GM18873 (cell line): Measurements from ENCODE around the gene FRYL.
"Not testable (repeated sequence)": the region's sequence is repeated elsewhere in the genome, so short reads cannot be mapped to it uniquely, and the experiment has no call there.

Experiments used
- ATAC-seq: cut with Tn5 transposase; IDR thresholded peaks from one replicate; pipeline ENCODE4 v1.9.1; 2021; ENCODE audit warnings: mild to moderate bottlenecking, moderate library complexity, moderate number of reproducible peaks; ENCODE audit not compliant: unreplicated experiment, low FRiP score

Gene FRYL

DNA sequence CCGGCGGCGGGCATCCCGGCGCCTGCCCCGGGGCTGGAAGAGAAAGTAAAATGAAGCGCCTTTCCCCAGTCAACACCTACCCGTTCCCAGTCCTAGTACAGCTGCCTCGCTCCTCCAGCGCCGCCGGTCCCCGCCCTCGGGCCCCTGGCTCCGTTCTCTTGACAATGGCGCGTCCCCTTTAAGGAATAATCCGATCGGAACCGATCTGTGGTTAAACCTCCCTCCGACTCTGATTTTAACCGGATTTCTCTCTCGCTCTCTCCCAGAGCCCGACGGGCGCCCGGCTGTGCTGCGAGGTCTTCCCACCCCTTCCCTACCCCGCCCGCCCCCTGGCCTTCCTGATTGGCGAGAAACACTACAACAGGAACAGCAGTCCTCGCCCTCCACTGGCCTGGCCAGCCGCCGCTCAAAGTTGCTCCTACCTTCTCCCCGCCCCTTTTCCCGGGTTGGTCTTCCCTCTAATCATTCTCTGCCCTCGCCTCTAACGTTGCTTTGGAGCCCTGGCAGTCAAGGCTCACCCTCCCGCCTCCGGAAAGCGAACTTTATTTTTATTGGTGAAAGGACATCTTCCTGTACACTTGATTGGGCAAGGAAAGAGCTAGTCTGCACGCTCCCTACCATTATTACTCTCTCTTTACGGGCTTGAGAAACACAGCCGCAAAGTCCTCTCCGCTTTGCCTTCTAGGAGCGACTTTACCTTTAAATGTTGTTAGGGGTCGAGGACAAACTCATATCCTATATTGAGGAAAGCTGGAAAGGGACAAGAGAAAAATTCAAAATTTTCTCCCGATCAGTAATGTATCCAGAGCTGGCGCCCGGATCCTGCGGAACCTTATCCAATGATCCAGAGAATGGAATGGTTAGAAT lies at the start of gene FRYL:
Gene FRYL, minus strand, starts transcription at position 282 of the 867 bp plus-strand sequence. CDS start 145,869 bp downstream, outside the sequence.
- peak; percentile 89 for ATAC-seq

DNA sequence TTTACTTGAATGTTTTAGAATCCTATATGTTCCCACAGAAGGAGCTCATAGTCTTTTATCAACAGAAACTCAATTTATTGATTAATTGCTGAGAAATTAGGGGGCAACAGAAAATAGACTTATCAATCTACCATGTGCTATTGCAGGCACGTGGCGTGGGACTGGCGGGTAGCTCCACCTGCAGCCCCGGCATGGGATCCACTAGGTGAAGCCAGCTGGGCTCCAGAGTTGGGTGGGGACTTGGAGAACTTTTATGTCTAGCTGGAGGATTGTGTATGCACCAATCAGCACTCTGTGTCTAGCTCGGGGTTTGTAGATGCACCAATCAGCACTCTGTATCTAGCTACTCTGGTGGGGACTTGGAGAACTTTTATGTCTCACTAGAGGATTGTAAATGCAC lies 47.5 kb upstream of the FRYL start:
- ATAC-seq: no peak

DNA sequence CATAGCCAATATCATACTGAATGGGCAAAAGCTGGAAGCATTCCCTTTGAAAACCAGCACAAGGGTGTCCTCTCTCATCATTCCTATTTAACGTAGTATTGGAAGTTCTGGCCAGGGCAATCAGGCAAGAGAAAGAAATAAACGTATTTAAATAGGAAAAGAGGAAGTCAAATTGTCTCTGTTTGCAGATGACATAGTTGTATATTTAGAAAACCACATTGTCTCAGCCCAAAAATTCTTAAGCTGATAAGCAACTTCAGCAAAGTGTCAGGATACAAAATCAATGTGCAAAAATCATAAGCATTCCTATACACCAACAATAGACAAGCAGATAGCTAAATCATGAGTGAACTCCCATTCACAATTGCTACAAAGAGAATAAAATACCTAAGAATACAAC lies 41.4 kb upstream of the FRYL start:
- ATAC-seq: not testable (repeated sequence)

DNA sequence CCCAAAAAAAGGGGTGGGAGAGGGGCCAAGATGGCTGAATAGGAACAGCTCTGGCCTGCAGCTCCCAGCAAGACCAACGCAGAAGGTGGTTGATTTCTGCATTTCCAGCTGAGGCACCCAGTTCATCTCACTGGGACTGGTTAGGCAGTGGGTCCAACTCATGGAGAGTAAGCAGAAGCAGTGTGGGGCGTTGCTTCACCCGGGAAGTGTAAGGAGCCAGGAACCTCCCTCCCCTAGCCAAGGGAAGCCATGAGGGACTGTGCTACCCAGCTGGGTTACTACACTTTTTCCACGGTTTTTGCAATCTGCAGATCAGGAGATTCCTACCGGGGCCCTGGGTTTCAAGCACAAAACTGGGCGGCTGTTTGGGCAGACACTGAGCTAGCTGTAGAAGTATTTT lies 36.9 kb upstream of the FRYL start:
- no peak for ATAC-seq

DNA sequence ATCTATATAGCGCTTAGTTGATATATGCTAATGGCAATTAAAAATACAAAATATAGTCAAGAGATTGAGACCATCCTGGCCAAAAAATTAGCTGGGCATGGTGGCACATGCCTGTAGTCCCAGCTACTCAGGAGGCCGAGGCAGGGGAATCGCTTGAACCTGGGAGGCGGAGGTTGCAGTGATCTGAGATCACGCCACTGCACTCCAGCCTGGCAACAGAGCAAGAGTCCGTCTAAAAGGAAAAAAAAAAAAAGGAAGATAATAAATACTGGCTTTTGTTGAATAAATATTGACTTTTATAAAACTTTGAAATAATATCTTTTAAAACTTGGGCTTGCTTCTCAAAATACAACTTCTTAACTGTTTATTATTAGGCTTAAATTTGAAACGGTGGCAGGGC lies 36.2 kb upstream of the FRYL start:
- ATAC-seq: not testable (repeated sequence)

DNA sequence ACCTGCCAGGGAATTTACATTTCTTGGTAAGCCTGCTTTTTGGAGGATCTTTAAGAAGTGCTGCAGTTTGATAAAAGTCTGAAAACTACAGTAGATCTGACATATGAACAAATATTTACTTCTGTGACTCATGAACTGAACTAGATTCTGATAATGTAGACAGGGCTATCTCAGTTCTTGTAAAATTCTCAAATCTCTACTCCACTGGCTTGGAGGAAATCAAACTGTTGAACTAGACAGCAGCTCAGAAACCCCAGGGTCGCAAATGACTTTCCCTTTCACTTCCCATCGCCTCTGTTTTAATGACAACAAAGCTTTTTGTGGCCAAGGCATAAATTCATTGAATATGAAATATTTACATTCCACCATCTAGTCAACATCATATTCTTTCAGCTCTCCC lies 35.4 kb upstream of the FRYL start:
- ATAC-seq: no peak

DNA sequence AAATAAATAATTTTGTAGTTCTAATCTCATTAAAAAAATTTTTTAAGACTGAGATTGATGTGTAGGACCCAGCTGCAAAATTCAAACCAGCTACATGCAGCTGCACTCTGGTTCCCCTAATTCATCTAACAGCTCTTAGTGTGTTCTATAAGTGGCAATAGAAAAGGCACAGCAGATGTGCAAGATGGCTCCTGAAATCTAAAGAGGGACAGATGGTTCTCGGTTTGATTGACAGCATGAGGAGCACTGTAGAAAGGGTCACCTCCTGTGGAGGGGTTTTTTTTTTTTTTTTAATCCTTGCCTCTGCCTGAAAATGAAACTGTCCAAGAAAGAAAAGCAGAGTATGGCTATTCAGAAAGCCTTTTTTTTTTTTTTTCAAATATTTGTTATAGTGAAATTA lies 33.9 kb upstream of the FRYL start:
- no peak for ATAC-seq

DNA sequence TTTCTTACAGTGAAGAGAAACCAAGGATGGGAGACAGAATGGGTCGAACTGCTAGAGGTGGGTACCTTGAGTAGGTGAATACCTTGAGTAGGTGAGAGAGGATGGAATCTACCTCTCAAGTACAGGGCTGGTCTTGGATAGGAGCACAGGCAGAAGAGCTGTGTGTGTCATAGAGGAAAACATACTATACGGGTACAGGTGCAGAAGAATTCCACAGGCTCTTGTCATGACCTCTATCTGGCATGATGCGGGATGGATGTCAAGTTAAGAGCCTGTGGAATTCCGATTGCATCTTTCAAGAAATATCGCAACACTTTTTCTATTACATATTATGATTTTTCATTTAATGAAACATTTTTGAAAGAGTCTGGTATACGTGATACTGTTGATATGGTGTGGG lies 32.8 kb upstream of the FRYL start:
- no peak for ATAC-seq

DNA sequence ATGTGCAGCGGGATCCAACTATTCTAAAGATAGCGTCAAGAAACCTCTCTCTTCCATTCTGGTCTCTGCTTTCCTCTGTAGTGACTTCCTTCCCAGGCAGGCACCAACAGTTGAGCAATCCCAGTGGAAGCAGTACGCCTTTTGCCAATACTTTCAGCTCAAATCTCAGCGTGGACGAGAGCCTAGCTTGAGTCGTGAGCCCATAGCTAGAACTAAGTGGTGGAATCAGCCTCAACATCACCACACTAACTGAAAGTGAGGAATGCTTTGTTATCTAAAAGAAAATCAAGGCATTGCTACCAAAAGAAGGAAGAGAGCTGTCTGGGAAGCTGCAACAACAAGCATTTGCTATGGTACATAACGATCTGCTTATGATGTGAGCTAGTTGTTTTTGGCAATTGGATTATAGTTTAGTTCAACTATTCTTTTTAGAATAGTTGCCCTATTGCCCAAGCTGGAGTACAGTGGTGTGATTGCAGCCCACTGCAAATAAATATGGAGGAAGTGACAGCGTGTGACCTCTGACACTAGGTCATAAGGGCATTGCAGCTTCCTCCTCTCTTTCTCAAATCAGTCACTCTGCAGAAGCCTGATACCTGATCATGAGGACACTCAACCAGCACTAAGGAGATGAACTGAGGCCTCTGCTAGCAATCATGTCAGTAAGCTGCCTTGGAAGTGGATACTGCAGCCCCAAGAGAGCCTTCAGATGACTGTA lies 24.7 kb upstream of the FRYL start:
- no peak for ATAC-seq

DNA sequence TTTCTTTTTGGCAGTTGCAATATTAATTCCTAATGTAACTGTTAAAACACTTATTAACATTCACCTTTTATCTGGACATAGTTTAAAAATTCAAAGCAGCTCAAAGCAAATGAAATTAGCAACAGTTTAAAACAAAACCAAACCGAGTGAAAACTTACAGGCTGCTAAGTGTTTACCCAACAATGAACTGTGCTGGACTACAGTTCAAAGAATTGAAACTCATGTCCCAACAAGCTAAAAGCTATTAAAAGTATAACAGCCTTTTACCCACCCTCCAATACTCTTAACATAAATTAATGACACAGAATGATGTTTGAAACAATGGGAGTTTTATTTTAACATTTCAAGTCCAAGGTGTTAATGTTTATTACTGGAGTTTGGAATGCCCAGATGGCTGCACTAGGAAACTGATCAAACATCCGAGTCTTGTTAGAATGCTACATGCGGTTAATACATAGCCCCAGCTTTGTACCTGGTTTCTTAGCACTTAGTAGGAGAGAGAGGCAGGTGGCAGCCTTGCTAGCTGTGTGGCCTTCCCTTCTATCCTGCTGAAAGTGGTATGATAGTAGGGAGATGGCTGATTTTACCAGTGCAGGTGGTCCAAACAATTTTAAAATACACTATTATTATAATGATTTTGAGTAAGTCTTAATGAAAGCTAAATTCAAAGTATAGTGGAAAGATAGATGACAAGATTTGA lies 21.1 kb upstream of the FRYL start:
- no peak for ATAC-seq

DNA sequence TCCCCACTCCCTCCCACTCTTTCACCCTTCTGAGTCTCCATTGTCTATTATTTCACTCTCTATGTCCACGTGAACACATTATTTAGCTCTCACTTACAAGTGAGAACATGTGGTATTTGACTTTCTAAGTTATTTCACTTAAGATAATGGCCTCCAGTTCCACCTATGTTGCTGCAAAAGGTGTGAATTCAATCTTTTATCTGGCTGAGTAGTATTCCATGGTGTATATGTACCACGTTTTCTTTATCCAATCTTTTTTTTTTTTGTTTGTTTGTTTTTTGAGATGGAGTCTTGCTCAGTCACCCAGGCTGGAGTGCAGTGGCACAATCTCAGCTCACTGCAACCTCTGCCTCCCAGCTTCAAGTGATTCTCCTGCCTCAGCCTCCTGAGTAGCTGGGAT lies 20.1 kb upstream of the FRYL start:
- not testable (repeated sequence) for ATAC-seq

DNA sequence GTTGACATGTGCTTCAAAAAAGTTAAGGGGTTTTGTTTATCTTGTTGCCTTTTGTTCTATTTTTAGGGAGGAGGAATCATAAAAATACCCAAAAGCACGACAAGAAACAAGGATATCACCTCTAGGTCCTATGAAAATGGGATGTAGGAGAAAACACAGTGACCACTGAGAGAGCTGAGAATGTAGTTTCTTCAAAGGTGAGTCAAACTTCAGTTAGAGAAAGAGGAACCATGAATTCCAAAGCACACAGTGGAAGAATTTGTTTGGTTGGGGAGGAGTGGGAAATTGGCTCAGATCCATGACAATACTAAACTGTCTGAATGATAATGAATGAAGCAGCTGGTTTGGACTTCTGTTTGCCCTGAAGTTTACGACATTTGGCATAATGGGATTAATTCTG lies 19.1 kb upstream of the FRYL start:
- no peak for ATAC-seq

DNA sequence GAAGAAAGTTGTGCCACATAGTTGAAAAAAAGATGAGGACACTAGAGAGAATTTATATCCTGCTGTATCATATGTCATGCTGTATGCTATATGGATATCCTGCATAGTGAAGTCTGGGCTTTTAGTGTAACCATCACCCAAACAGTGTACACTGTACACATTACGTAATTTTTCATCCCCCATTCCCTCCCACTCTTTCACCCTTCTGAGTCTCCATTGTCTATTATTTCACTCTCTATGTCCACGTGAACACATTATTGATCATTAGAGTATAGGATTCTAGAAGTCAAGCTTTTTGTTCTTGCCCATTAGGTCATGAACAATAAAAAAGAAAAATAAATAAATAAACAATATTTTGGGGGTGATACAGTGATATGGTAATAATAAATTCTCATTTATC lies 18.0 kb upstream of the FRYL start:
- no peak for ATAC-seq

DNA sequence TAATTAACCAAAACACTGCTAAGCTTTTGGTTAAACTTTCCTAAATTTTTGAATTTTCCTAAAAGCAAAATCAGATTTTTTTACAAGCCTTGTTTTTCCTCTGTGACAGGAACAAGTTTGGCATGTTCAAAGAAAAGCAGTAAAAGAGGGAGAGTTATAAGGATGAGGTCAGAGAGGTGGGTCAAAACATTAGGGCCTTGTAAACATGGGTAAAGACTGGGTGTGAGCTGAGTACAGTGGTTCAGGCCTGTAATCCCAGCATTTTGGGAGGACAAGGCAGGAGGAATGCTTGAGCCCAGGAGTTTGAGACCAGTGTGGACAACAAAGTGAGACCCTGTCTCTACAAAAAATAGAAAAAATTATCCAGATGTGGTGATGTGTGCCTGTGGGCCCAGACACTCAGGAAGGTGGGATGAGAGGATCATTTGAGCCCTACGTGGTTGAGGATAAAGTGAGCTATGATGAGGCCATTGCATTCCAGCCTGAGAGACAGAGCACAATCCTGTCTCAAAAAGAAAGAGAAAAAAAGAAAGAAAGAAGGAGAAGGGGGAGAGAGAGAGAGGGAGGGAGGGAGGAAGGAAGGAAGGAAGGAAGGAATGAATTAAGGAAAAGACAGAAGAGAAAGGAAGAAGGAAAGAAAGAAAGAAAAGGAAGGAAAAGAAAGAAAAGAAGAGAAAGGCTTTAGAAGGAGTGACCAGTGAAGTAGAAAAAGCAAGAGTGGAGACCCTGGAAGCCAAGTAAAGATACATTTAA lies 17.0 kb upstream of the FRYL start:
- no peak for ATAC-seq

DNA sequence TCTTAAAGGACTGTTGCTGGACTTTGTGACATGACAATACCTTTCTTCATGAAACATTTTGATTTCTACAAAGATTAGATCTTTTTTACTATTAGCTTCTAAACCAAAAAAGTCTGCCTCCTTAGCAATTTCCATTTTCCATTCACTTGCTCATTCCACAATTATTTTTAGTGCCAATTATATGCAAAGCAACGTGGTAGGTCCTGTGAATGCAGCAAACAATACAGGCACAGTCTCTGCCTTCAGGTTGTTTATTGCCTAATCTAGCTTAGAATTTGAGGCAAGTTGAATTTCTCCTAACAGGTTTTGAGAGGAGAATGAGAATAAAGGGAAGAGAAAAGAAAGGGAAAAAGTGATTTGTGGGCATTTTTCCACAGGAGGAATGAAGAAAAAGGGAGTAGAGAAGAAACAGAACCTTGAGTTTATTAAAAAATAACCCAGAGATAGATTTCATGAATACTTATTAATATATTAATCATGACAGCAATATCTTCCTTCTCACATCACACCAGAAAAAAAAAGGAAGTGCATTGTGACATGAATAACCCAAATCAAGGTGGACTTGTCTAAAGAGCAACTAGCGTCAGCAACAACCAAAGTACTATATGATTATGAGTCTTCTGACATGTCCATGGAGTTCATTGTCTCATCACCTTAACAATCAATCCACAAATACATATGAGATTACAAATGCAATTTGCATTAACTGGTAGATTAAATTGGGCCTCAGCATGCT lies 16.3 kb upstream of the FRYL start:
- no peak for ATAC-seq

DNA sequence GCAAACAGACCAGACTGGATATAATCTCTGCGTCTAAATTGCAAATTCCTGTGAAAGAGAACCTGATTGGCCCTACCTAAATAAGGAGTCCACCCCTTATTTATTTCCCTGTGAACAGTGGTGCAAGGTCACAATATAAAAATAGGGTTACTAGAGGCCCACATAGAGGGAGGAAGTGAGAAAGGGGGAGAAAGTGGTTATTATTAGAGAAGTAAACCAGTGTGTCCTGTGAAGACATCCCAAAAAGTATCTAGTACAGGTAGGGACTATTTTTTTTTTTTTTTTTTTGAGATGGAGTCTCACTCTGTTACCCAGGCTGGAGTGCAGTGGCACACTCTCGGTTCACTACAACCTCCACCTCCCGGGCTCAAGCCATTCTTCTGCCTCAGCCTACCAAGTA lies 15.0 kb upstream of the FRYL start:
- no peak for ATAC-seq

DNA sequence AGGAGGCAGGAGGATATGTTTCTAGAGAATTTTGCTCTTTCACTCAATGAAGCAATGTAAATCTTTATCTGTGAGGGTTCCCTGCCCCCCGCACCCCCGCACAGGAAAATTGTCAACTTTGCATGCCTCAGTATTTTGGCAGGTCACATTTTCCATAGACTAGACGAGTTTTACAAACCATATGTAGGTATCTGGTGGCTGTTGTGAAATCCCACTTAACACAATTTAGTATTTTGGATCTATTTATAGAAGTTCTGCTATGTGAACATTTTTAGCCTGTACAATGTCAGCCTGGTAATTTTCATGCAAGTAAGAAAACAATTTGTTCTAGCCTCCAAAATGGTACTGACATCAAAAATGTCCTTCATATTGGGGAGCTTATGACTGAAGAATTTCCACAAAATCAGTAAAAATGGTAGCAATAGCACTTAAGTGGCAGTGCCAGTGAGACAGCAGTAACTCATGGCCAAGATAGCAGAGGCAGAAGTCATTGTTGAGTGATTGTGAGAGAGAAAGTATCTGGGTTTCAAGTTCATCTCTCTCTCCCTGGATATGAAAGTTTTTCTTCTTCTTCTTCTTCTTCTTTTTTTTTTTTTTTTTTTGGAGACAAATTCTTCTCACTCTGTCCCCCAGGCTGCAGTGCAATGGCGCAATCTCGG lies 12.4 kb upstream of the FRYL start:
- ATAC-seq: no peak

DNA sequence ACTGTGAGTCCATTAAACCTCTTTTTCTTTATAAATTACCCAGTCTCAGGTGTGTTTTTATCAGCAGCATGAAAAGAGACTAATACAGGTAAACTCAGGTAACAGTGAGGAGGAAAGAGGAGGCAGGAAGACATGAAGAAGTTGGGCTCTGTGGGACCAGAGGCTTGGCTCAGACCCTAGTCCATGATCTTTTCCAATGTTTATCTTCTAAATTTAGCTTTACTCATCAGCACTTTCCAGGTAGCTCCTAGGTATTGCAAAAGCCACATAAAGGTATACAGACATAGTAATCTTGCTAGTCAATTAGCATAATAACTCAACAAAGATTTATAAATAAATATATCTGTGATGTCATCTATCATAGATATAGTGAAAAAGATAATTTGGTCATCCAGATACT lies 11.2 kb upstream of the FRYL start:
- no peak for ATAC-seq

DNA sequence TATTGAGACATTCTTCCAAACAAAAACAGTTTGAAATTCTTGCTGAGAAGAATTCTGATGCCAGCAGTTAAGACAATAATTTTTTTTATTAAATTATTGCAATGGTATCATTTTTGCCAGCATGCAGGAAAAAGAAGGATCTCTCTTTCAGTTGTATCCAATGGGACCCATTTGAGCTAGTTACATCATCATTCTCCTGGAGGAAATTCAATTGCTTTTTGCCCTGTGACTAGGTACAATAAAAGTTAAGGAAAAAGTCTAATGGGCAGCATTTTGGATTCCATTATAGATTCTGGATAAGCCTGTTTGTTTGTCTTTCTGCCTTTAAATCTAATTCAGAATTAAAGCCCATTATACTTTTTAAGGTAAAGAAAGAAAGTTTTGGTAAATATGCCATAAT lies 10.5 kb upstream of the FRYL start:
- no peak for ATAC-seq
